Activated CD4-positive, alpha-beta memory T cell treated with anti-CD3 and anti-CD28 coated beads for 36 hours (primary cell): ENCODE data around the gene PIEZO2. TPM values are rescaled to one million over a fixed set of nuclear protein-coding genes. Genes with fewer than 3 reads are reported as not detected.

Experiments
- CTCF ChIA-PET: fragments of 350-600 bp; sonication (Branson Sonifier 250); formaldehyde crosslinking; loops from one replicate; lab custom pipeline; 2021; ENCODE audit warnings: antibody characterized with exemption, inconsistent platforms; lab: Charles Lee
- POLR2A ChIA-PET: fragments of 350-600 bp; sonication (Branson Sonifier 250); formaldehyde crosslinking; loops from one replicate; lab custom pipeline; 2021; ENCODE audit warnings: antibody characterized with exemption; lab: Charles Lee
- DNase-seq: peaks from one replicate; pipeline ENCODE4 v3.0.0-alpha.2; 2020
- H3K27ac Mint-ChIP-seq: one replicate; pipeline ENCODE4 v1.8.0; 2021; ENCODE audit warnings: mixed read lengths
- H3K27me3 Mint-ChIP-seq: one replicate; pipeline ENCODE4 v1.8.0; 2021; ENCODE audit warnings: mixed read lengths
- H3K36me3 Mint-ChIP-seq: one replicate; pipeline ENCODE4 v1.8.0; 2021; ENCODE audit warnings: mixed read lengths
- H3K4me1 Mint-ChIP-seq: one replicate; pipeline ENCODE4 v1.8.0; 2021; ENCODE audit warnings: low read depth, mixed read lengths
- H3K4me3 Mint-ChIP-seq: one replicate; pipeline ENCODE4 v1.8.0; 2021; ENCODE audit warnings: mild to moderate bottlenecking, mixed read lengths
- H3K9me3 Mint-ChIP-seq: one replicate; pipeline ENCODE4 v1.8.0; 2021; ENCODE audit warnings: mixed read lengths
- intact Hi-C: fragments of 100-400 bp; cut with micrococcal nuclease; formaldehyde crosslinking; loops from one replicate; pipeline ENCODE4 v1.15.1; 2023
- total RNA-seq, 2 experiments: library from RNA; stranded (reverse); gene quantifications; one replicate each; pipeline ENCODE4 v1.2.3, GENCODE V29; 2021

Gene PIEZO2
- total RNA-seq, 2 experiments from 2014 or later = not detected

DNA sequence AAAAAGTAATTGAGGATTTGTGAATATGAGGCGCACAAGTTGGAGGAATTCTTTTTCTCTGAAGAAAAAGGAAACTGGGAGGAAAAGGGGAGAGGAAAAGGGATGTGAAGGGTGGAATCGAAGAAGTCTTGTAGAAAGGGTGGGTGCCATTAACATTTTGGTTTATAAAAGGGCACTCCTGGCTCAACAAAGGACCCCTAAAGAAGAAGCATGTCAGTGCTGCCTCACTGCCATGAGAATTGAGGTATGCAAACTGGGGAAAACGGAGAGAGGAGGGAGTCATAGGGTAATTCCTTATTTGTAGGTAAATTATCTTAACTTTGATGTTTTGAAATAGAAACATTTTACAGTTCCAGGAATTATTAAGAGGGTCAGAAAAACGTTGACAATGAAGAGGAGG is 416.4 kb downstream of the PIEZO2 start:
- Mint-ChIP-seq H3K27ac (no peak overlapping the region), H3K36me3 (no peaks in the 10 kb centered on the region), H3K4me1 (no peaks in the 10 kb centered on the region), H3K27me3 (peaks cover 2% of the 10 kb centered on the region), H3K9me3 (no peaks in the 10 kb centered on the region), H3K4me3 (no peak overlapping the region)
- intact Hi-C loops = no loop called here
- no peak for DNase-seq
- CTCF ChIA-PET = no interaction called here
- POLR2A ChIA-PET = no interaction called here

DNA sequence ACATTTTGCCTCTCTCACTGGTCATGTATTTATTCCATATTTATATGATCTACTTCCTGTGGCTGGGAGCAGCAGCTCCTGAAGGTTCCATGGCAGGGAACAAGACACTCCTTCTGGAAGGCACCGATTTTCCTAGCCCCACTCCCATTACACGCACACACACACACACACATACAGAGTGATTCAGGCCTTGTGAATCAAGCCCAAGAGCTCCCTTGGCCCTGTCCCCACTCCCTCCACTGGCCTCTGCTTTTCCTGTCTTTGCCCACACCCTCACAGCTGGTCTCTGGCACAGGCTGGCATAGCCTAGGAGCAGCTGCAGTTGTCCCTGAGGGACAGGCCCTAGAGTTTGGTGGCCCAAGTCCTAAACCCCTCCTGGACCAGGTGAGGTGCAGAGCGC is 421.9 kb downstream of the PIEZO2 start:
- Mint-ChIP-seq H3K27me3 (peaks cover 8% of the 10 kb centered on the region), H3K36me3 (no peaks in the 10 kb centered on the region), H3K4me1 (no peaks in the 10 kb centered on the region), H3K4me3 (no peak overlapping the region), H3K9me3 (no peaks in the 10 kb centered on the region), H3K27ac (no peak overlapping the region)
- no peak for DNase-seq
- ChIA-PET CTCF (no interaction called here), POLR2A (no interaction called here)
- intact Hi-C loops = no loop called here

DNA sequence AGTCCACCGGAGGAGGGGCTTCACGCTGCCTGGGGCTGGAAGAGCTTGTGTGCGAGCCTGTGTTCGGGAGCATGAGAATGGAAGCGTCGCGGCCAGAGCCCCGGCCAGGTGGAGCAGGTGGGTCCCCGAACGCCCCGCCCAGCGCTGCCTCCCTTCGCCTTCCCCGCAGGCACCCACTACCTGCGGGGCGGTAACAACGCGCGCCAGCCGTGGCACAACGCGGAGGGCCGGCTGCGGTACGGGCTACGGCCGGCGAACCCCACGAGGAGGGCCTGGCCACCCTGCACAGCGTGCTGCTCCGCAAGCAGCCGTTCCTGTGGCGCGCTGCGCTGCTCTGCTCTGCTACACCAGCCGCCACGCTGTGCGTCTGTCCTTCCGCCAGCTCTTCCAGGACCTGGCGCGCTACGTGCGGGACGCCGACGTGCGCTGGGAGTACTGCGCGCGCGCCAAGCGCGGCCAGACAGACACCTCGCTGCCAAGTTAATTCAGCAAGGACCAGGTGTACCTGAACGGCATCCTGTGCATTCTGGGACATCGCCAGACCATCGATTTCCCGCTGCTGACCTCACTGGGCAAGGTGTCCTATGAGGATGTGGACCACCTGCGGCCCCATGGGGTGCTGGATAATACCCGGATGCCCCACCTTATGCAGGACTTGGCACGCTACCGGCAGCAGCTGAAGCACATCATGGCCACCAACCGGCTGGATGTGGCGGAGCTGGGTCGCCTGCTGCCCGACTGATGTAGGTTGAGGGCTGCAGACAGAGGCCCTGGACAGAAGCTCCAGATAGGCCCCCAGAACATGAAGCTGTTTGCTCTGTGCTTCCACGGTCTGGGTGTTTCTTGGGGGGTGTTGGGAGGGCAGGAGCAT is 422.9 kb downstream of the PIEZO2 start:
- Mint-ChIP-seq H3K9me3 (no peaks in the 10 kb centered on the region), H3K4me1 (no peaks in the 10 kb centered on the region), H3K4me3 (no peak overlapping the region), H3K27ac (no peak overlapping the region), H3K27me3 (peaks cover 8% of the 10 kb centered on the region), H3K36me3 (no peaks in the 10 kb centered on the region)
- CTCF ChIA-PET = no interaction called here
- POLR2A ChIA-PET = no interaction called here
- no peak for DNase-seq
- intact Hi-C loops = no loop called here

DNA sequence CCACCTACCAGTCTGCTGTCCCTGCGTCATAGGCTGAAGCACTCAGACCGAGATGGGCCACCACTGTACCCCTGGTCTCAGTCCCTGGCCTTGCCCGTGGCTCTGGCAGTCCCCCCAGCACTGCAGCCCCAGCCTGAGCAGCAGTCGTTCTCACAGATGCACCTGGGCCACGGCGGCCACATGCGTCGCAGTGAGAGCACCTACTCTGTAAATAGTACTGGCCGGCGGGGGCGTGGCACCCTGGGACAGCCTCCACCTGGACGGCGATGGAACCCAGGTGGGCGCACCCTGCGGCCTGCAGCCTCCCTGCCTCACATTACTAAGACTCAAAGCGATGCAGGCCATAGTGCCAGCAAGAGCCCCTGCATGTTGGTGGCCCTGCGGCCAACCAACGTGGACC is 424.7 kb downstream of the PIEZO2 start:
- Mint-ChIP-seq H3K4me1 (no peaks in the 10 kb centered on the region), H3K27me3 (peaks cover 8% of the 10 kb centered on the region), H3K36me3 (no peaks in the 10 kb centered on the region), H3K27ac (no peak overlapping the region), H3K4me3 (no peak overlapping the region), H3K9me3 (no peaks in the 10 kb centered on the region)
- intact Hi-C loops = no loop called here
- DNase-seq = no peak
- ChIA-PET CTCF (no interaction called here), POLR2A (no interaction called here)

DNA sequence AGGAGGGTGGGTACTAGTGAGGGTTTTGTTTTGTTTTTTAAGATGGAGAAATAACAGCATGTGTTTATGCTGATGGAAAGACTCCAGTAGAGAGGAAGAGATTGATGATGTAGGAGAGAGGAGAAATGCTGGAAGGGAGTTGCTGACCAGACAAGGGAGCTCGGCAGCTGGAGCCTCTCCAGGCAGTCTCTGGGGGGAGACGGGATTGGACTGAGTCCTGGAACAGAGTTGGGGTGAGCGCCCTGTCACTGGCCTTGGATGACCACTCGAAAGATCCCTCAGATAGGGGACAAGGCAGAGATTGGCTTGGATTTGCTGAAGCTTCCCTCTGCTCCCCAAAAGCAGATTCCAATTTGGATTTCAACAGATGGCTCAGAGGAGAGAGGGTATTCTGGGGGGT is 425.9 kb downstream of the PIEZO2 start:
- intact Hi-C loops = no loop called here
- POLR2A ChIA-PET = no interaction called here

DNA sequence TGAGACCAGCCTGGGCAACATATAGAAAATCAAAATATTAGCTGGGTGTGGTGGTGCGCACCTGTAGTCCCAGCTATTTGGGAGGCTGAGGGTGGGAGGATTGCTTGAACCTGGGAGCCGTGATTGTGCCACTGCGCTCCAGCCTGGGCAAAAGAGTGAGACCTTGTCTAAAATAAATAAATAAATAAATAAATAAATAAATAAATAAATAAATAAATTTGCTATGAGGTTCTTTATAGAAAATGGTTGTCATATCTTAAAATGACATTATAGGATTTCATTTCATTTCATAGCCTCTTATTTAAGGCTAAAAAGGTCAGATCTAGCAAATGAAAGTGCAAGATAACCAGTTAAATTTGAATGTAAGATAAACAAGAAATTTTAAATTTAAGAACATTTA is 430.6 kb downstream of the PIEZO2 start:
- Mint-ChIP-seq H3K9me3 (no peaks in the 10 kb centered on the region), H3K27ac (no peak overlapping the region), H3K4me1 (no peaks in the 10 kb centered on the region), H3K27me3 (peaks cover 4% of the 10 kb centered on the region), H3K36me3 (no peaks in the 10 kb centered on the region), H3K4me3 (no peak overlapping the region)
- POLR2A ChIA-PET = no interaction called here
- CTCF ChIA-PET = no interaction called here
- no peak for DNase-seq
- intact Hi-C loops = no loop called here

More for the DNA sequence above, 425.9 kb downstream of the PIEZO2 start:
- CTCF ChIA-PET = no interaction called here
- no peaks in the 10 kb centered on the region for H3K36me3 Mint-ChIP-seq
- no peaks in the 10 kb centered on the region for H3K4me1 Mint-ChIP-seq
- H3K27me3 Mint-ChIP-seq = peaks cover 8% of the 10 kb centered on the region
- no peak overlapping the region for H3K27ac Mint-ChIP-seq
- no peaks in the 10 kb centered on the region for H3K9me3 Mint-ChIP-seq
- H3K4me3 Mint-ChIP-seq = no peak overlapping the region
- DNase-seq = no peak

DNA sequence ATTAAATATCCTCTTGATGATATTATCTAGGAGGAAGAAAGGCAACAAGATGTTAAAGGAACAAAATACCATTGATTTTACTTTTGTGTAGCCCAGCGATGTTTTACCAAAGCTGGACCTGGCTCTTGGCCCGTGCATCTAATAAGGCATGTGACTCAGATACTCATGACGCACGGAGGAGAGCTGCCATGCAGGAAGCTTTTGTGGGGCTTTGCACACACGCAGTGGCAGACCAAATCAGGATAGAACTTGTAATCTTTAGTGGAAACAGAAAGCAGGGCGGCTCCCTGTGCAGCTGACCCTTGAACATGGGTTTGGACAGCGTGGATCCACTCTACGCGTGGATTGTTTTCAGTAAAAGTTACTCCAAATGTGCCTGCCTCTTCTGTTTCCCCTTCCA is 433.6 kb downstream of the PIEZO2 start:
- intact Hi-C loops = no loop called here
- POLR2A ChIA-PET = no interaction called here
- DNase-seq = no peak
- Mint-ChIP-seq H3K27me3 (peaks cover 1% of the 10 kb centered on the region), H3K27ac (no peak overlapping the region), H3K9me3 (no peaks in the 10 kb centered on the region), H3K4me1 (no peaks in the 10 kb centered on the region), H3K36me3 (no peaks in the 10 kb centered on the region), H3K4me3 (no peak overlapping the region)
- CTCF ChIA-PET = no interaction called here

DNA sequence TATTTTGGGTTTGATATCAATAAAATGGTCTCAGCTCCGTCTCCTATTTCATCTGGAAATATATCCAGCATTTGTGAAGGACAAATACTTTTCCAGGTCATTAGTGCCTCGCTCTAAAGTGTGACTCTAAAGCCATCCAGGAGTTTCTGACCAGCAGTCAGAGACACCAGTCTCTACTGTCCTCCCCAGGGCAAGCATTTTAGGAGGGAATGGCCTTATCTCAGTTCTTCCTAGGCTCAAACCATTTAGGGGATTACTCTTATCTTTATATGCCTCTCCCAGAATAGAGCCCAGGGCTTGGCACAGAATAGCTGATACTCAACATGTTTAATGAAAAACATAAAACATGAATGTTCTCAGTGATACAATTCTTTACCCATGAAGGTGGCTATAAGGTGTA is 436.0 kb downstream of the PIEZO2 start:
- H3K36me3 Mint-ChIP-seq = no peaks in the 10 kb centered on the region
- intact Hi-C loops = no loop called here

DNA sequence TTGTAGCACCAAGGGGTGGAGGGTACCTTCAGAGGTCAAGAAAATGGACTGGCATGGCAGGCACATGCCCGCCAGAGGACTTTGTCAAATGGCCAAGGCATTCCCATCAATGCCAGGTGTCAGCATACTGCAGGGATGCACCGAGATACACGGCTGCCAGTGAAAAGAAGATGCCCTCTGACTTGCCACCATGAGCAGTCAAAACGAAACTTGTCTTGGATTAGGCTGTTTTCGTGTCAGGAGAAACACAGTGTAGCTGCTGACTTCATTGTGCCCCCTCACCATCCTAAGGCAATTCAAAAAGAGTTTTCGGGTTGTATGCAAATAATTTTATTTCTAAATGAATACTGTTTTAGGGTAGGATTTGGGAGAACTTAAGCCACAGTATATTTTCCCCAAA is 442.1 kb downstream of the PIEZO2 start:
- CTCF ChIA-PET = no interaction called here
- Mint-ChIP-seq H3K4me3 (no peak overlapping the region), H3K36me3 (no peaks in the 10 kb centered on the region), H3K27me3 (peaks cover 7% of the 10 kb centered on the region), H3K27ac (no peak overlapping the region), H3K4me1 (no peaks in the 10 kb centered on the region), H3K9me3 (no peaks in the 10 kb centered on the region)
- POLR2A ChIA-PET = no interaction called here
- no peak for DNase-seq
- intact Hi-C loops = no loop called here

More for the DNA sequence above, 436.0 kb downstream of the PIEZO2 start:
- ChIA-PET POLR2A (no interaction called here), CTCF (no interaction called here)
- peaks cover 1% of the 10 kb centered on the region for H3K27me3 Mint-ChIP-seq
- H3K4me3 Mint-ChIP-seq = no peak overlapping the region
- H3K9me3 Mint-ChIP-seq = no peaks in the 10 kb centered on the region
- H3K4me1 Mint-ChIP-seq = no peaks in the 10 kb centered on the region
- no peak for DNase-seq
- H3K27ac Mint-ChIP-seq = no peak overlapping the region

DNA sequence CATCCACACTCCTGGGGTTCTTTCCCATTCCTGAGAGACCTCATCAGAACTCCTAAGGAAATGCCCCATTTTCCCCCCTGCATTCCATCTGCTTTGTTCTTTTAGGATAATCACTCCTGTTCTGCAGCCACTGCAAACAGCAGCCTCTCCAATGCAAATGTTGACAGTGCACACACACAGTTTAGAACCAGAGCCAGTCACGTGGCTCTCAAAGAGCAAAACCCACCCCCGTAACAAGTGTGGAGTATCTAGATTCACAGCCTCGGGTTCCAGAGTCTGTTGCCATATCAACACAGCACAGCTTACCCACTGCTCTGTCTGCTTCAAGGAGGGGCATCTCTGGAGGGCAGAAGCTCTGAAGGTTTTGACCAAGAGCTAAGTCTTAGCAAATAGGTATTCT is 443.6 kb downstream of the PIEZO2 start:
- H3K9me3 Mint-ChIP-seq = no peaks in the 10 kb centered on the region
- ChIA-PET CTCF (interaction anchor here (0.9 kb wide), 1 partner anchor 146 kb away, joined by 3 read pairs; no protein-coding TSS in a partner anchor), POLR2A (no interaction called here)
- H3K4me1 Mint-ChIP-seq = no peaks in the 10 kb centered on the region
- H3K4me3 Mint-ChIP-seq = no peak overlapping the region
- no peaks in the 10 kb centered on the region for H3K36me3 Mint-ChIP-seq
- H3K27me3 Mint-ChIP-seq = peaks cover 5% of the 10 kb centered on the region
- intact Hi-C loops = no loop called here
- no peak for DNase-seq
- H3K27ac Mint-ChIP-seq = no peak overlapping the region

DNA sequence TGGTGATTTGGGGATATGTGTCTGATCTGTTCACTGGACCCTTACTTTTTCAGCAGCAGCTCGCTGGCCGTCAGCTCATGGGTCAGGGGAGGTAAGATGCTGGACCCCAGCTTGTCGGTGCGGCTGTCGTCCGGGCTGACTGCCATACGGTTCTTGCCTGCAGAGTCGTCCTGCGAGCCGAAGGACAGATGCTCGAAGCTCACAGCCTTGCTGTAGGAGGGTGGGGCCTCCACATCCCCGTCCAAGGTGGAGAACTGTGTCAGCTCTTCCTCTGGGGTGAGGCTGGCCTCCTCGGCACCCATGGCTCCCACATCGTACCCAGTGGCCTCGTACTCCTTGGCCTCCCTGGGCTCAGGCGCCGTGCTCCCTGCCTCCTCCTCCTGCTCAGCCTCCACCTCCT is 444.1 kb downstream of the PIEZO2 start:
- no peak for DNase-seq
- H3K36me3 Mint-ChIP-seq = no peaks in the 10 kb centered on the region
- intact Hi-C loops = no loop called here
- ChIA-PET CTCF (no interaction called here), POLR2A (no interaction called here)
- peaks cover 5% of the 10 kb centered on the region for H3K27me3 Mint-ChIP-seq
- H3K4me3 Mint-ChIP-seq = no peak overlapping the region
- H3K27ac Mint-ChIP-seq = no peak overlapping the region
- no peaks in the 10 kb centered on the region for H3K4me1 Mint-ChIP-seq
- H3K9me3 Mint-ChIP-seq = no peaks in the 10 kb centered on the region

DNA sequence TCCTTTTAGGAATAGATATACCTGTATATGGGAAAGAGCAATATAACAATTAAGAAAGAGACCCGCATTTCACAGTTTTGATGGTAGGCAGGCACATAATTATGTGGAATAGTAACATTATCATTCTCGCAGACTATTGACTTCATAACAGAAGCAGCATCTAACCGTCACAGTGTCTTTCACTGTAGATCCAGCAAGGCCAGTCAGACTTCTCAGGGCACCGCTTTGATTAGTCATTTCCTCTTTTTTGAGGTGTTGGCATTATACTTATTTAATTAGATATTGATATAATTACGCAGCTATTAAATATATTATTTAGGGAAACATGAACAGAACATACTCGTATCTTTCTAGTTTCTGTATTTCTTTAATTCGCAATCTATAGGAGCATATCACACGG is 447.2 kb downstream of the PIEZO2 start:
- intact Hi-C loops = no loop called here
- ChIA-PET CTCF (no interaction called here), POLR2A (no interaction called here)
- no peak for DNase-seq
- Mint-ChIP-seq H3K4me1 (no peaks in the 10 kb centered on the region), H3K36me3 (no peaks in the 10 kb centered on the region), H3K27ac (no peak overlapping the region), H3K4me3 (no peak overlapping the region), H3K27me3 (peaks cover 5% of the 10 kb centered on the region), H3K9me3 (no peaks in the 10 kb centered on the region)

DNA sequence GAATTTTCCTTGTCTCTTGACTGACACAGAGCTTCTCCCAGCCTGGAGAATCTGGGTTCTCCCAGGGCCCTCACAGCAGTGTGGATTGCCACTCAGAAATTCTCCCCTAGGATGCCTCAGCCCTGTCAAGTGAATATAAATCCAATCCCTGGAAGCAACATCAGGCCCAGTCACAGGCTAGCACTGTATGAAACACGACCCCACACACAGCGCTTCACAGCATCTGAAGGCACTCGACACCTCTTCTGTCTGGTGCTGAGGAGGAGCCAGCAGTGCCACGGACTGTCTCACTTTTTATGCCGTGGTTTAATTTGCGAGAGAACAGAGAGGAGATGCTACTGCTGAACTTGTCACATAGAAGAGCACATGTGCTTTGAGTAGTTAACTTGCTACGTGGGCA is 459.0 kb downstream of the PIEZO2 start:
- CTCF ChIA-PET = no interaction called here
- peaks cover 6% of the 10 kb centered on the region for H3K27me3 Mint-ChIP-seq

More for the DNA sequence above, 459.0 kb downstream of the PIEZO2 start:
- H3K4me3 Mint-ChIP-seq = no peak overlapping the region
- H3K4me1 Mint-ChIP-seq = no peaks in the 10 kb centered on the region
- POLR2A ChIA-PET = no interaction called here
- no peaks in the 10 kb centered on the region for H3K9me3 Mint-ChIP-seq
- H3K27ac Mint-ChIP-seq = no peak overlapping the region
- DNase-seq = no peak
- H3K36me3 Mint-ChIP-seq = no peaks in the 10 kb centered on the region
- intact Hi-C loops = no loop called here
